ENCODE measurements around the gene TUBA4A.

The TUBA4A gene

GRCh38 chr2:219249203-219249980 lies 4.3 kb downstream of the TUBA4A start:
- Histone ChIP-seq H3K9me3 (no peaks in the 10 kb centered on the region), H3K4me3 (ENCODE audit: low read depth, low read length) (no peak overlapping the region), H3K27me3 (peaks cover 27% of the 10 kb centered on the region), H3K36me3 (no peaks in the 10 kb centered on the region), H3K4me1 (peaks cover 15% of the 10 kb centered on the region)
- peak; percentile 59 for DNase-seq
- no peak for TF ChIP-seq CTCF (IDR thresholded peaks at IDR 0.05; ENCODE audit: low read depth, low read length)

- H3K4me3 ChIP-seq (ENCODE audit: low read depth, low read length) = no peak overlapping the region
Observed at GRCh38 chr2:219248845-219249202, 4.9 kb downstream of the TUBA4A start.

GRCh38 chr2:219247678-219248642 lies 5.8 kb downstream of the TUBA4A start:
- Histone ChIP-seq H3K9me3 (no peaks in the 10 kb centered on the region), H3K4me3 (ENCODE audit: low read depth, low read length) (no peak overlapping the region), H3K36me3 (no peaks in the 10 kb centered on the region), H3K4me1 (peaks cover 15% of the 10 kb centered on the region), H3K27me3 (peaks cover 13% of the 10 kb centered on the region)
- DNase-seq = no peak
- TF ChIP-seq CTCF (IDR thresholded peaks at IDR 0.05; ENCODE audit: low read depth, low read length) = no peak

More at GRCh38 chr2:219248845-219249202, 4.9 kb downstream of the TUBA4A start:
- H3K27me3 ChIP-seq = peaks cover 22% of the 10 kb centered on the region
- no peaks in the 10 kb centered on the region for H3K9me3 ChIP-seq
- no peaks in the 10 kb centered on the region for H3K36me3 ChIP-seq
- no peak for DNase-seq
- TF ChIP-seq CTCF (IDR thresholded peaks at IDR 0.05; ENCODE audit: low read depth, low read length) = no peak
- H3K4me1 ChIP-seq = peaks cover 15% of the 10 kb centered on the region

- no peak for TF ChIP-seq CTCF (IDR thresholded peaks at IDR 0.05; ENCODE audit: low read depth, low read length)
- H3K4me1 ChIP-seq = peaks cover 15% of the 10 kb centered on the region
- H3K36me3 ChIP-seq = no peaks in the 10 kb centered on the region
- no peak for DNase-seq
- H3K27me3 ChIP-seq = no peaks in the 10 kb centered on the region
- H3K4me3 ChIP-seq (ENCODE audit: low read depth, low read length) = no peak overlapping the region
- no peaks in the 10 kb centered on the region for H3K9me3 ChIP-seq
Observed at GRCh38 chr2:219246559-219246958, 7.2 kb downstream of the TUBA4A start.

DNA sequence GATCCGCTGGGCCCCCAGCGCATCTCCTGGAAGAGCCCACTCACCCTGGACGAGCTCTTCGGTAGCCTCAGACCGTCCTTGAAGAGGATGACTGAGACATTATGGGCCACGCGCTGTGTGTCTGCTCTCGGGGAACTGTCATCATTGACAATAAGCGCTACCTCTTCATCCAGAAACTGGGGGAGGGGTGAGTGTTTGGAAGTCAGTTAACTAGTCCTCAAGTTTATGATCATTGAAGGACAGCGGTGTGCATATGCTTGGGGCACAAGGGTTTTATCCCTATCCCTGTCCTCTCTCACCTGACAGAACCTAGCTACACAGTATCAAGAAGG lies 7.9 kb downstream of the TUBA4A start:
- H3K9me3 ChIP-seq = no peaks in the 10 kb centered on the region
- peak overlapping the region; percentile 95 for H3K4me3 ChIP-seq (ENCODE audit: low read depth, low read length)
- H3K36me3 ChIP-seq = no peaks in the 10 kb centered on the region
- no peak for TF ChIP-seq CTCF (IDR thresholded peaks at IDR 0.05; ENCODE audit: low read depth, low read length)
- no peak for DNase-seq
- H3K27me3 ChIP-seq = no peaks in the 10 kb centered on the region
- peaks cover 15% of the 10 kb centered on the region for H3K4me1 ChIP-seq

Data from BE2C (cell line).